ENCODE data around the gene RABGAP1L. TPM values are rescaled to one million over a fixed set of nuclear protein-coding genes. Genes with fewer than 3 reads are reported as not detected.

The RABGAP1L gene
- total and polyA plus RNA-seq, 2 of the 8 experiments (the other 6 are each of a cell fraction or from before 2014, with no cell fraction given), result 33.3 to 156 TPM

GRCh38 chr1:174224641-174225040, 65.3 kb downstream of the RABGAP1L start:
- Histone ChIP-seq H3K4me3 (ENCODE audit: extremely low read depth in 1 of 4, insufficient read depth in 2 of 4, low read depth in 3 of 4, low read length in 4 of 4) (no peak overlapping the region), H3K9me3 (ENCODE audit: insufficient read depth in 2 of 2, low read depth in 1 of 2, low read length in 1 of 2) (no peaks in the 10 kb centered on the region), H3K18ac (ENCODE audit: extremely low read depth, low read length) (no peak overlapping the region), H4K8ac (ENCODE audit: extremely low read depth, insufficient read depth, low read length) (no peak overlapping the region), H4K91ac (replicated peaks; ENCODE audit: insufficient read length, low read length) (no peak overlapping the region), H2AK5ac (ENCODE audit: low read depth, low read length) (no peak overlapping the region), H3K79me1 (ENCODE audit: low read depth, low read length) (no peaks in the 10 kb centered on the region), H2BK12ac (ENCODE audit: low read depth, low read length) (no peak overlapping the region), H3K23ac (ENCODE audit: insufficient read length) (no peak overlapping the region), H3K9ac (replicated peaks in 1 of 4; ENCODE audit: extremely low read depth in 1 of 4, low read depth in 3 of 4, low read length in 3 of 4) (no peak overlapping the region), H2BK5ac (ENCODE audit: low read depth, low read length) (no peak overlapping the region), H2BK15ac (ENCODE audit: low read length) (no peak overlapping the region), H3K27me3 (replicated peaks in 1 of 4; ENCODE audit: control insufficient read depth in 3 of 4, extremely low read depth in 1 of 4, insufficient read depth in 3 of 4, low read length in 3 of 4) (no peaks in the 10 kb centered on the region), H2AFZ (ENCODE audit: low read length) (no peak overlapping the region), H3K23me2 (ENCODE audit: low read depth, low read length) (no peaks in the 10 kb centered on the region), H3K27ac (ENCODE audit: low read depth, low read length) (no peak overlapping the region), H2BK20ac (ENCODE audit: low read length) (no peak overlapping the region), H2BK120ac (replicated peaks; ENCODE audit: low read depth, low read length) (no peak overlapping the region), H3K4ac (replicated peaks; ENCODE audit: insufficient read length, low read depth, low read length) (no peak overlapping the region), H4K20me1 (replicated peaks in 1 of 2; ENCODE audit: control insufficient read depth in 1 of 2, insufficient read depth in 2 of 2, low read length in 2 of 2) (no peaks in the 10 kb centered on the region), H3K79me2 (ENCODE audit: control insufficient read depth in 1 of 2, insufficient read depth in 2 of 2, low read length in 2 of 2) (no peaks in the 10 kb centered on the region), H3K36me3 (ENCODE audit: control insufficient read depth in 2 of 4, insufficient read depth in 4 of 4, low read length in 3 of 4) (peaks cover 0 to 4% (median 0%) of the 10 kb centered on the region in 4 experiments; a peak in 1 of 8 replicates), H3K4me2 (ENCODE audit: insufficient read depth in 1 of 2, low read depth in 2 of 2, low read length in 2 of 2) (no peak overlapping the region), H3K4me1 (replicated peaks in 1 of 4; ENCODE audit: control insufficient read depth in 3 of 4, insufficient read depth in 4 of 4, low read length in 3 of 4) (no peaks in the 10 kb centered on the region), H4K5ac (ENCODE audit: insufficient read length, low read depth, low read length) (no peak overlapping the region), H3K56ac (replicated peaks; ENCODE audit: insufficient read length, low read depth, low read length) (no peak overlapping the region), H3K14ac (ENCODE audit: insufficient read length) (no peak overlapping the region)
- WGBS, 2 experiments (ENCODE audit: extremely low coverage in 1 of 2, insufficient coverage in 1 of 2, insufficient read length in 1 of 2, insufficient replicate concordance in 2 of 2, low coverage in 1 of 2, low lambda C conversion rate in 2 of 2, missing lambda C conversion rate in 1 of 2), result 96% methylated on average over 1 of the region's 1 CpG; no CpG with 5 or more reads in 1 of the 2 experiments
- ChIA-PET CTCF (ENCODE audit: partially characterized antibody) (no interaction called here), POLR2A (ENCODE audit: partially characterized antibody) (no interaction called here)
- FAIRE-seq (no peak), DNase-seq (ENCODE audit: low read depth in 1 of 2, low spot score in 2 of 2) (no peak)
- TF ChIP-seq TAF7 (optimal IDR thresholded peaks at IDR 0.05; ENCODE audit: borderline replicate concordance, low read depth, low read length) (no peak), BRCA1 (IDR thresholded peaks at IDR 0.05; ENCODE audit: low read depth, low read length) (no peak), SIX5 (IDR thresholded peaks at IDR 0.05; ENCODE audit: low read depth, low read length) (no peak), CHD2 (IDR thresholded peaks at IDR 0.05; ENCODE audit: low read length) (no peak), BACH1 (IDR thresholded peaks at IDR 0.05; ENCODE audit: low read length) (no peak), JUND (IDR thresholded peaks at IDR 0.05; ENCODE audit: low read length) (no peak), USF2 (IDR thresholded peaks at IDR 0.05; ENCODE audit: low read length) (no peak), CEBPB (IDR thresholded peaks at IDR 0.05; ENCODE audit: low read depth, low read length) (no peak), YY1 (IDR thresholded peaks at IDR 0.05; ENCODE audit: low read depth, low read length) (no peak), EP300 (IDR thresholded peaks at IDR 0.05; ENCODE audit: borderline replicate concordance in 1 of 2, low read depth in 2 of 2, low read length in 2 of 2) (no peak), SIRT6 (IDR thresholded peaks at IDR 0.05; ENCODE audit: low read length) (no peak), POLR2AphosphoS5 (IDR thresholded peaks at IDR 0.05; ENCODE audit: low read depth, low read length) (no peak), SP1 (IDR thresholded peaks at IDR 0.05; ENCODE audit: low read depth, low read length) (no peak), HDAC2 (IDR thresholded peaks at IDR 0.05; ENCODE audit: borderline replicate concordance in 1 of 2, low read depth in 2 of 2, low read length in 2 of 2) (no peak), KDM1A (IDR thresholded peaks at IDR 0.05; ENCODE audit: borderline replicate concordance, low read length) (no peak)

Measured in H1 (cell line).